Neural progenitor cell (in vitro differentiated cells): ENCODE data around the gene MYO1D.

ENCODE experiments used
- EZH2phosphoT487 ChIP-seq: fragments of 200-600 bp; sonication (generic); IDR thresholded peaks from 2 replicates; pipeline ENCODE4 v1.6.1; 2017; ENCODE audit warnings: antibody characterized with exemption
- TF ChIP-seq, protein P1 (sequence below): fragments of 200-600 bp; sonication (generic); IDR thresholded peaks from 2 replicates; pipeline ENCODE4 v1.5.1; 2017; ENCODE audit warnings: antibody characterized with exemption, mild to moderate bottlenecking

DNA sequence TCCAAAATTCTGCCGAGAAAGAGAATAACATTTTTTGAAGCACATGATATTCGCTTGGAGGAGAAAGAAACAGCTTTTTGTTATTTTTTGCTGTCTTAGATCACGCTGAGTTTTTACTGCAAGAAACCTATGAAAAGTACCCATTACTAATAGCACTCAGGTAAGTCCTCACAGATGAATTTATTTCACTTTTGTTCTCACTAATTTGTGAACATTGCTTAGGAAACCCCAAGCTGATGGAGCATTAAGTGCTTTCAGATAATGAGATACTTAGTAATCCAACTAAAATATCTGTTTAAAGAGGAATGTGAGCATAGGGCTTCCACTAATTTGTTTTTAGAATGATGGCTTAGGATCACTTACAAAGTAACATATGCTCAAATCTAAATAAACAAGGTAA is 45.7 kb downstream of the MYO1D start:
- TF ChIP-seq, protein P1, sequence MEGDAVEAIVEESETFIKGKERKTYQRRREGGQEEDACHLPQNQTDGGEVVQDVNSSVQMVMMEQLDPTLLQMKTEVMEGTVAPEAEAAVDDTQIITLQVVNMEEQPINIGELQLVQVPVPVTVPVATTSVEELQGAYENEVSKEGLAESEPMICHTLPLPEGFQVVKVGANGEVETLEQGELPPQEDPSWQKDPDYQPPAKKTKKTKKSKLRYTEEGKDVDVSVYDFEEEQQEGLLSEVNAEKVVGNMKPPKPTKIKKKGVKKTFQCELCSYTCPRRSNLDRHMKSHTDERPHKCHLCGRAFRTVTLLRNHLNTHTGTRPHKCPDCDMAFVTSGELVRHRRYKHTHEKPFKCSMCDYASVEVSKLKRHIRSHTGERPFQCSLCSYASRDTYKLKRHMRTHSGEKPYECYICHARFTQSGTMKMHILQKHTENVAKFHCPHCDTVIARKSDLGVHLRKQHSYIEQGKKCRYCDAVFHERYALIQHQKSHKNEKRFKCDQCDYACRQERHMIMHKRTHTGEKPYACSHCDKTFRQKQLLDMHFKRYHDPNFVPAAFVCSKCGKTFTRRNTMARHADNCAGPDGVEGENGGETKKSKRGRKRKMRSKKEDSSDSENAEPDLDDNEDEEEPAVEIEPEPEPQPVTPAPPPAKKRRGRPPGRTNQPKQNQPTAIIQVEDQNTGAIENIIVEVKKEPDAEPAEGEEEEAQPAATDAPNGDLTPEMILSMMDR = no peak
- no peak for TF ChIP-seq EZH2phosphoT487
